Mesothelial cell of epicardium (in vitro differentiated cells): ENCODE results near the gene MAP3K5. TPM values are rescaled to one million over a fixed set of nuclear protein-coding genes. Genes with fewer than 3 reads are reported as not detected.

Experiments used
- DNase-seq, 2 experiments: peaks; one replicate each; pipeline ENCODE4 v3.0.0; 2021; ENCODE audit warnings: low spot score in 2 of 2; ENCODE audit not compliant: unreplicated experiment in 2 of 2
- H3K27ac Mint-ChIP-seq: 2 replicates; pipeline ENCODE4 v1.8.0; 2021; ENCODE audit warnings: mixed read lengths
- H3K27me3 Mint-ChIP-seq: 2 replicates; pipeline ENCODE4 v1.8.0; 2021; ENCODE audit warnings: low read depth, mixed read lengths
- H3K36me3 Mint-ChIP-seq: 2 replicates; pipeline ENCODE4 v1.8.0; 2021; ENCODE audit warnings: mixed read lengths
- H3K4me1 Mint-ChIP-seq: 2 replicates; pipeline ENCODE4 v1.8.0; 2021; ENCODE audit warnings: mixed read lengths
- H3K4me3 Mint-ChIP-seq: 2 replicates; pipeline ENCODE4 v1.8.0; 2021; ENCODE audit warnings: mild to moderate bottlenecking, moderate library complexity, mixed read lengths
- H3K9me3 Mint-ChIP-seq: 2 replicates; pipeline ENCODE4 v1.8.0; 2021; ENCODE audit warnings: mixed read lengths
- total RNA-seq: library from RNA; stranded (reverse); gene quantifications from 3 replicates; pipeline ENCODE4 v1.2.1, GENCODE V29; 2021
- TF ChIP-seq, protein P1 (sequence below): fragments of 200-600 bp; sonication (generic); IDR thresholded peaks from one replicate; pipeline ENCODE4 v1.5.0; 2021; ENCODE audit warnings: antibody characterized with exemption; ENCODE audit not compliant: unreplicated experiment

The MAP3K5 gene
- total RNA-seq = 8.3 to 9.5 TPM (median 8.9 TPM) in 3 replicates

- Mint-ChIP-seq H3K36me3 (peaks cover 6% of the 10 kb centered on the region), H3K4me1 (peaks cover 33% of the 10 kb centered on the region), H3K4me3 (peak within 1 kb of the TSS; percentile 90), H3K27ac (peak within 1 kb of the TSS; percentile 76), H3K27me3 (peaks cover 9% of the 10 kb centered on the region), H3K9me3 (peaks cover 10% of the 10 kb centered on the region)
- peak; percentile 78 to 93 for DNase-seq
- TF ChIP-seq, protein P1, sequence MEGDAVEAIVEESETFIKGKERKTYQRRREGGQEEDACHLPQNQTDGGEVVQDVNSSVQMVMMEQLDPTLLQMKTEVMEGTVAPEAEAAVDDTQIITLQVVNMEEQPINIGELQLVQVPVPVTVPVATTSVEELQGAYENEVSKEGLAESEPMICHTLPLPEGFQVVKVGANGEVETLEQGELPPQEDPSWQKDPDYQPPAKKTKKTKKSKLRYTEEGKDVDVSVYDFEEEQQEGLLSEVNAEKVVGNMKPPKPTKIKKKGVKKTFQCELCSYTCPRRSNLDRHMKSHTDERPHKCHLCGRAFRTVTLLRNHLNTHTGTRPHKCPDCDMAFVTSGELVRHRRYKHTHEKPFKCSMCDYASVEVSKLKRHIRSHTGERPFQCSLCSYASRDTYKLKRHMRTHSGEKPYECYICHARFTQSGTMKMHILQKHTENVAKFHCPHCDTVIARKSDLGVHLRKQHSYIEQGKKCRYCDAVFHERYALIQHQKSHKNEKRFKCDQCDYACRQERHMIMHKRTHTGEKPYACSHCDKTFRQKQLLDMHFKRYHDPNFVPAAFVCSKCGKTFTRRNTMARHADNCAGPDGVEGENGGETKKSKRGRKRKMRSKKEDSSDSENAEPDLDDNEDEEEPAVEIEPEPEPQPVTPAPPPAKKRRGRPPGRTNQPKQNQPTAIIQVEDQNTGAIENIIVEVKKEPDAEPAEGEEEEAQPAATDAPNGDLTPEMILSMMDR = peak; percentile 68
Measured at GRCh38 chr6:136792410-136793262, at the start of gene MAP3K5. Gene MAP3K5 (minus strand): TSS chr6:136792477. CDS start chr6:136792157, 320 bp downstream.

- no peaks in the 10 kb centered on the region for H3K9me3 Mint-ChIP-seq
- no peak overlapping the region for H3K4me3 Mint-ChIP-seq
- H3K27me3 Mint-ChIP-seq = no peaks in the 10 kb centered on the region
- DNase-seq = no peak
- TF ChIP-seq, protein P1 = no peak
- no peak overlapping the region for H3K27ac Mint-ChIP-seq
- H3K36me3 Mint-ChIP-seq = peaks cover 1% of the 10 kb centered on the region
- no peaks in the 10 kb centered on the region for H3K4me1 Mint-ChIP-seq
Measured at GRCh38 chr6:136840276-136841001, 48.2 kb upstream of the MAP3K5 start.

GRCh38 chr6:136831873-136832562 is 39.7 kb upstream of the MAP3K5 start:
- Mint-ChIP-seq H3K4me3 (no peak overlapping the region), H3K9me3 (peaks cover 27% of the 10 kb centered on the region), H3K27me3 (no peaks in the 10 kb centered on the region), H3K4me1 (no peaks in the 10 kb centered on the region), H3K36me3 (peaks cover 58% of the 10 kb centered on the region), H3K27ac (no peak overlapping the region)
- TF ChIP-seq, protein P1 = no peak
- DNase-seq = no peak

GRCh38 chr6:136826216-136826615 is 33.9 kb upstream of the MAP3K5 start:
- peaks cover 8% of the 10 kb centered on the region for H3K9me3 Mint-ChIP-seq
- TF ChIP-seq, protein P1 = no peak
- H3K4me1 Mint-ChIP-seq = peaks cover 15% of the 10 kb centered on the region
- H3K27me3 Mint-ChIP-seq = no peaks in the 10 kb centered on the region
- no peak overlapping the region for H3K4me3 Mint-ChIP-seq
- peaks cover 44% of the 10 kb centered on the region for H3K36me3 Mint-ChIP-seq
- no peak for DNase-seq
- H3K27ac Mint-ChIP-seq = no peak overlapping the region

DNA sequence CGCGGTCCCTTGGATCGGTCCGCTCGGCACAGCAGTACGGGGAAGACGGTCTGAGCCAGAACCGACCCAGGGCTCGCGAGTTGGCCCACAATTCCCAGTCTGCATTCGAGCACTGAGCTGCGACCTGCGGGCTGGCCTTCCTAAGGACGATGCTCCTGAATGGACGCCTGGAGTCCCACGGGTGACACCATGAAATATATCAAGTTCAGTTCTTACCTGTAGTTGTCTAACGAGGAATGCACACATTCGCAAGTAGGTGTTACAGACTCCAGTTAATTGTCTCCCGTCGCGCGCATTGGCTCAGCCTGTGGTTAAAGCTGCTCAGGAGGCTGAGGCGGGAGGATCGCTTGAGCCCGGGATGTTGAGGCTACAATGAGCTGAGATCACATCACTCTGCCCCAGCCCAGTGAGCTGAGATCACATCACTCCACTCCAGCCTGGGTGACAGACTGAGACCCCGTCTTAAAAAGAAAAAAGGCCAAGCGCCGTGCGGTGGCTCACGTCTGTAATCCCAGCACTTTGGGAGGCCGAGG is 30.9 kb upstream of the MAP3K5 start:
- no peak for DNase-seq
- Mint-ChIP-seq H3K27ac (peak overlapping the region; percentile 93), H3K4me3 (peak overlapping the region; percentile 86), H3K4me1 (peaks cover 15% of the 10 kb centered on the region), H3K9me3 (no peaks in the 10 kb centered on the region), H3K27me3 (peaks cover 4% of the 10 kb centered on the region), H3K36me3 (peaks cover 20% of the 10 kb centered on the region)
- TF ChIP-seq, protein P1 = peak; percentile 14
